GM12878 (cell line): ENCODE results near the gene BEST2. TPM values are rescaled to one million over a fixed set of nuclear protein-coding genes. Genes with fewer than 3 reads are reported as not detected.

Source experiments
- BCL11A ChIP-seq: IDR thresholded peaks from 2 replicates; pipeline ENCODE4 v1.6.1; 2011; ENCODE audit warnings: low read depth, low read length
- GATAD2B ChIP-seq: fragments of 450-650 bp; conservative IDR thresholded peaks from 2 replicates; pipeline ENCODE4 v1.6.1; 2017; ENCODE audit warnings: low read depth, mild to moderate bottlenecking, moderate library complexity
- HDAC2 ChIP-seq: fragments of 200-600 bp; sonication (generic); IDR thresholded peaks from 2 replicates; pipeline ENCODE4 v1.6.1; 2017
- JUNB ChIP-seq: IDR thresholded peaks from 2 replicates; pipeline ENCODE4 v1.6.1; 2016; ENCODE audit warnings: antibody characterized with exemption, mild to moderate bottlenecking
- LARP7 ChIP-seq: fragments of 450-650 bp; IDR thresholded peaks from 2 replicates; pipeline ENCODE4 v1.6.1; 2017; ENCODE audit warnings: mild to moderate bottlenecking
- MTA3 ChIP-seq: IDR thresholded peaks from 2 replicates; pipeline ENCODE4 v1.6.1; 2012; ENCODE audit warnings: low read length, inconsistent platforms, borderline replicate concordance
- NFYA ChIP-seq: IDR thresholded peaks from 2 replicates; pipeline ENCODE4 v1.6.1; 2011; ENCODE audit warnings: low read depth, mild to moderate bottlenecking, low read length, improper control_type of control experiment, borderline replicate concordance
- NFYB ChIP-seq: IDR thresholded peaks from 2 replicates; pipeline ENCODE4 v1.6.1; 2011; ENCODE audit warnings: low read depth, mild to moderate bottlenecking, low read length, improper control_type of control experiment, moderate library complexity; ENCODE audit not compliant: insufficient read depth
- PML ChIP-seq: IDR thresholded peaks from 2 replicates; pipeline ENCODE4 v1.6.1; 2012; ENCODE audit warnings: low read length, inconsistent platforms
- POLR2AphosphoS2 ChIP-seq: IDR thresholded peaks from 2 replicates; pipeline ENCODE4 v1.6.1; 2011; ENCODE audit warnings: low read depth, mild to moderate bottlenecking, low read length, improper control_type of control experiment, moderate library complexity
- POLR2AphosphoS5 ChIP-seq: IDR thresholded peaks from 2 replicates; pipeline ENCODE4 v1.6.1; 2011; ENCODE audit warnings: mild to moderate bottlenecking, low read length, inconsistent platforms
- POU2F2 ChIP-seq: IDR thresholded peaks from 3 replicates; pipeline ENCODE4 v1.6.1; 2011; ENCODE audit warnings: low read depth, mild to moderate bottlenecking, low read length, borderline replicate concordance
- RBBP5 ChIP-seq: fragments of 200-600 bp; sonication (generic); conservative IDR thresholded peaks from 2 replicates; pipeline ENCODE4 v1.6.1; 2016
- STAT1 ChIP-seq: fragments of 450-650 bp; conservative IDR thresholded peaks from 2 replicates; pipeline ENCODE4 v1.6.1; 2014; ENCODE audit warnings: antibody characterized with exemption, mild to moderate bottlenecking
- ZZZ3 ChIP-seq: IDR thresholded peaks from 2 replicates; pipeline ENCODE4 v1.6.1; 2011; ENCODE audit warnings: low read depth; ENCODE audit not compliant: control insufficient read depth, insufficient read length
- polyA plus RNA-seq, 11 experiments: library from polyadenylated mRNA; depleted of rRNA in 4 of 11; unstranded in 6 of 11; stranded (reverse) in 5 of 11; fragments of >200 nt; fragmentation: Nextera tagmentation in 4 of 11; fragmentation: Illumina TruSeq in 1 of 11; extraction: Ambion mirVana in 4 of 11; extraction: Trizol in 1 of 11; gene quantifications; 1 replicate in 1 of 11; 2 replicates in 10 of 11; pipeline versions ENCODE4 v1.2.1 to v1.2.3, GENCODE V29; 2011 to 2016; ENCODE audit warnings: inconsistent platforms in 2 of 11, missing spikeins in 2 of 11, low read depth in 1 of 11
- total RNA-seq, 4 experiments: library from RNA; depleted of rRNA in 3 of 4; stranded (reverse); fragments of >200 nt in 3 of 4; fragmentation: Illumina TruSeq in 1 of 4; extraction: Trizol in 1 of 4; gene quantifications; 2 replicates each; pipeline versions ENCODE4 v1.2.1 to v1.2.3, GENCODE V29; 2013 to 2021
- TF ChIP-seq, protein P1 (sequence below): fragments of 450-650 bp; IDR thresholded peaks from 2 replicates; pipeline ENCODE4 v1.6.1; 2014; ENCODE audit warnings: mild to moderate bottlenecking
- TF ChIP-seq, protein P2 (sequence below): IDR thresholded peaks from 2 replicates; pipeline ENCODE4 v1.6.1; 2012; ENCODE audit warnings: low read depth, low read length, improper control_type of control experiment
- TF ChIP-seq, protein P3 (sequence below): fragments of 450-650 bp; formaldehyde crosslinking; IDR thresholded peaks from 2 replicates; pipeline ENCODE4 v1.4.0; 2020; ENCODE audit warnings: mild to moderate bottlenecking, moderate library complexity
- TF ChIP-seq, protein P4 (sequence below), 3 experiments: IDR thresholded peaks in 2 of 3; conservative IDR thresholded peaks in 1 of 3; 2 replicates each; pipeline ENCODE4 v1.5.1; 2011; ENCODE audit warnings: low read depth in 3 of 3, low read length in 3 of 3, mild to moderate bottlenecking in 3 of 3, control low read depth in 2 of 3, moderate library complexity in 2 of 3, inconsistent platforms in 1 of 3, mixed read lengths in 1 of 3; ENCODE audit not compliant: control insufficient read depth in 2 of 3, insufficient read depth in 1 of 3; ENCODE audit errors: extremely low read depth in 1 of 3
- TF ChIP-seq, protein P5 (sequence below): IDR thresholded peaks from 2 replicates; pipeline ENCODE4 v1.6.1; 2011; ENCODE audit warnings: low read depth, mild to moderate bottlenecking, low read length, moderate library complexity, borderline replicate concordance; ENCODE audit errors: extremely low read depth
- TF ChIP-seq, protein P6 (sequence below): fragments of 450-650 bp; IDR thresholded peaks from 2 replicates; pipeline ENCODE4 v1.6.1; 2017; ENCODE audit warnings: borderline replicate concordance

BEST2 gene
- total and polyA plus RNA-seq, 10 of the 15 experiments (the other 5 are each of a cell fraction or from before 2014, with no cell fraction given) = not detected

DNA sequence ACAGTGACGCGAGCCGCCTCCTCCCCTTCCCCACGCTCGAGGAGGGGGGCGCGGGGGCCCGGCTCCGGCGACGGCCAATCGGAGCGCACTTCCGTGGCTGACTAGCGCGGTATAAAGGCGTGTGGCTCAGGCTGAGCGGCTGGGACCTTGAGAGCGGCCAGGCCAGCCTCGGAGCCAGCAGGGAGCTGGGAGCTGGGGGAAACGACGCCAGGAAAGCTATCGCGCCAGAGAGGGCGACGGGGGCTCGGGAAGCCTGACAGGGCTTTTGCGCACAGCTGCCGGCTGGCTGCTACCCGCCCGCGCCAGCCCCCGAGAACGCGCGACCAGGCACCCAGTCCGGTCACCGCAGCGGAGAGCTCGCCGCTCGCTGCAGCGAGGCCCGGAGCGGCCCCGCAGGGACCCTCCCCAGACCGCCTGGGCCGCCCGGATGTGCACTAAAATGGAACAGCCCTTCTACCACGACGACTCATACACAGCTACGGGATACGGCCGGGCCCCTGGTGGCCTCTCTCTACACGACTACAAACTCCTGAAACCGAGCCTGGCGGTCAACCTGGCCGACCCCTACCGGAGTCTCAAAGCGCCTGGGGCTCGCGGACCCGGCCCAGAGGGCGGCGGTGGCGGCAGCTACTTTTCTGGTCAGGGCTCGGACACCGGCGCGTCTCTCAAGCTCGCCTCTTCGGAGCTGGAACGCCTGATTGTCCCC, 39.9 kb downstream of the BEST2 start, which contains the start of gene JUNB (continued):
- TF ChIP-seq POLR2AphosphoS5 (peak; percentile 100), NFYB (peak; percentile 67; the same call in 1 of the 2 replicates), BCL11A (peak; percentile 40; the same call in 1 of the 2 replicates), POLR2AphosphoS2 (peak; percentile 100), LARP7 (peak; percentile 100), ZZZ3 (no peak), POU2F2 (peak; percentile 100), STAT1 (peak; percentile 74; the same call in 1 of the 2 replicates), GATAD2B (peak; percentile 75), HDAC2 (no peak), JUNB (no peak), NFYA (no peak), MTA3 (no peak), RBBP5 (no peak), PML (no peak)
- TF ChIP-seq, protein P1, sequence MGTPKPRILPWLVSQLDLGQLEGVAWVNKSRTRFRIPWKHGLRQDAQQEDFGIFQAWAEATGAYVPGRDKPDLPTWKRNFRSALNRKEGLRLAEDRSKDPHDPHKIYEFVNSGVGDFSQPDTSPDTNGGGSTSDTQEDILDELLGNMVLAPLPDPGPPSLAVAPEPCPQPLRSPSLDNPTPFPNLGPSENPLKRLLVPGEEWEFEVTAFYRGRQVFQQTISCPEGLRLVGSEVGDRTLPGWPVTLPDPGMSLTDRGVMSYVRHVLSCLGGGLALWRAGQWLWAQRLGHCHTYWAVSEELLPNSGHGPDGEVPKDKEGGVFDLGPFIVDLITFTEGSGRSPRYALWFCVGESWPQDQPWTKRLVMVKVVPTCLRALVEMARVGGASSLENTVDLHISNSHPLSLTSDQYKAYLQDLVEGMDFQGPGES = no peak
- TF ChIP-seq, protein P2, sequence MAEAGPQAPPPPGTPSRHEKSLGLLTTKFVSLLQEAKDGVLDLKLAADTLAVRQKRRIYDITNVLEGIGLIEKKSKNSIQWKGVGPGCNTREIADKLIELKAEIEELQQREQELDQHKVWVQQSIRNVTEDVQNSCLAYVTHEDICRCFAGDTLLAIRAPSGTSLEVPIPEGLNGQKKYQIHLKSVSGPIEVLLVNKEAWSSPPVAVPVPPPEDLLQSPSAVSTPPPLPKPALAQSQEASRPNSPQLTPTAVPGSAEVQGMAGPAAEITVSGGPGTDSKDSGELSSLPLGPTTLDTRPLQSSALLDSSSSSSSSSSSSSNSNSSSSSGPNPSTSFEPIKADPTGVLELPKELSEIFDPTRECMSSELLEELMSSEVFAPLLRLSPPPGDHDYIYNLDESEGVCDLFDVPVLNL = 0 out of 2 replicates have a peak, but pooled peaks have one; percentile 23
- TF ChIP-seq, protein P3, sequence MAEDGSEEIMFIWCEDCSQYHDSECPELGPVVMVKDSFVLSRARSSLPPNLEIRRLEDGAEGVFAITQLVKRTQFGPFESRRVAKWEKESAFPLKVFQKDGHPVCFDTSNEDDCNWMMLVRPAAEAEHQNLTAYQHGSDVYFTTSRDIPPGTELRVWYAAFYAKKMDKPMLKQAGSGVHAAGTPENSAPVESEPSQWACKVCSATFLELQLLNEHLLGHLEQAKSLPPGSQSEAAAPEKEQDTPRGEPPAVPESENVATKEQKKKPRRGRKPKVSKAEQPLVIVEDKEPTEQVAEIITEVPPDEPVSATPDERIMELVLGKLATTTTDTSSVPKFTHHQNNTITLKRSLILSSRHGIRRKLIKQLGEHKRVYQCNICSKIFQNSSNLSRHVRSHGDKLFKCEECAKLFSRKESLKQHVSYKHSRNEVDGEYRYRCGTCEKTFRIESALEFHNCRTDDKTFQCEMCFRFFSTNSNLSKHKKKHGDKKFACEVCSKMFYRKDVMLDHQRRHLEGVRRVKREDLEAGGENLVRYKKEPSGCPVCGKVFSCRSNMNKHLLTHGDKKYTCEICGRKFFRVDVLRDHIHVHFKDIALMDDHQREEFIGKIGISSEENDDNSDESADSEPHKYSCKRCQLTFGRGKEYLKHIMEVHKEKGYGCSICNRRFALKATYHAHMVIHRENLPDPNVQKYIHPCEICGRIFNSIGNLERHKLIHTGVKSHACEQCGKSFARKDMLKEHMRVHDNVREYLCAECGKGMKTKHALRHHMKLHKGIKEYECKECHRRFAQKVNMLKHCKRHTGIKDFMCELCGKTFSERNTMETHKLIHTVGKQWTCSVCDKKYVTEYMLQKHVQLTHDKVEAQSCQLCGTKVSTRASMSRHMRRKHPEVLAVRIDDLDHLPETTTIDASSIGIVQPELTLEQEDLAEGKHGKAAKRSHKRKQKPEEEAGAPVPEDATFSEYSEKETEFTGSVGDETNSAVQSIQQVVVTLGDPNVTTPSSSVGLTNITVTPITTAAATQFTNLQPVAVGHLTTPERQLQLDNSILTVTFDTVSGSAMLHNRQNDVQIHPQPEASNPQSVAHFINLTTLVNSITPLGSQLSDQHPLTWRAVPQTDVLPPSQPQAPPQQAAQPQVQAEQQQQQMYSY = peak; percentile 71
- TF ChIP-seq, protein P4, sequence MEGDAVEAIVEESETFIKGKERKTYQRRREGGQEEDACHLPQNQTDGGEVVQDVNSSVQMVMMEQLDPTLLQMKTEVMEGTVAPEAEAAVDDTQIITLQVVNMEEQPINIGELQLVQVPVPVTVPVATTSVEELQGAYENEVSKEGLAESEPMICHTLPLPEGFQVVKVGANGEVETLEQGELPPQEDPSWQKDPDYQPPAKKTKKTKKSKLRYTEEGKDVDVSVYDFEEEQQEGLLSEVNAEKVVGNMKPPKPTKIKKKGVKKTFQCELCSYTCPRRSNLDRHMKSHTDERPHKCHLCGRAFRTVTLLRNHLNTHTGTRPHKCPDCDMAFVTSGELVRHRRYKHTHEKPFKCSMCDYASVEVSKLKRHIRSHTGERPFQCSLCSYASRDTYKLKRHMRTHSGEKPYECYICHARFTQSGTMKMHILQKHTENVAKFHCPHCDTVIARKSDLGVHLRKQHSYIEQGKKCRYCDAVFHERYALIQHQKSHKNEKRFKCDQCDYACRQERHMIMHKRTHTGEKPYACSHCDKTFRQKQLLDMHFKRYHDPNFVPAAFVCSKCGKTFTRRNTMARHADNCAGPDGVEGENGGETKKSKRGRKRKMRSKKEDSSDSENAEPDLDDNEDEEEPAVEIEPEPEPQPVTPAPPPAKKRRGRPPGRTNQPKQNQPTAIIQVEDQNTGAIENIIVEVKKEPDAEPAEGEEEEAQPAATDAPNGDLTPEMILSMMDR (IDR thresholded peaks at IDR 0.05 in 2 of 3, conservative IDR thresholded peaks at IDR 0.05 in 1 of 3; ENCODE audit: control insufficient read depth in 2 of 3, extremely low read depth in 1 of 3, insufficient read depth in 1 of 3, low read depth in 3 of 3, low read length in 3 of 3) = 0 out of 6 replicates have a peak, but pooled peaks of 2 of the 3 experiments have one; percentile 1 to 3
- TF ChIP-seq, protein P5, sequence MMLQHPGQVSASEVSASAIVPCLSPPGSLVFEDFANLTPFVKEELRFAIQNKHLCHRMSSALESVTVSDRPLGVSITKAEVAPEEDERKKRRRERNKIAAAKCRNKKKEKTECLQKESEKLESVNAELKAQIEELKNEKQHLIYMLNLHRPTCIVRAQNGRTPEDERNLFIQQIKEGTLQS = no peak
- TF ChIP-seq, protein P6, sequence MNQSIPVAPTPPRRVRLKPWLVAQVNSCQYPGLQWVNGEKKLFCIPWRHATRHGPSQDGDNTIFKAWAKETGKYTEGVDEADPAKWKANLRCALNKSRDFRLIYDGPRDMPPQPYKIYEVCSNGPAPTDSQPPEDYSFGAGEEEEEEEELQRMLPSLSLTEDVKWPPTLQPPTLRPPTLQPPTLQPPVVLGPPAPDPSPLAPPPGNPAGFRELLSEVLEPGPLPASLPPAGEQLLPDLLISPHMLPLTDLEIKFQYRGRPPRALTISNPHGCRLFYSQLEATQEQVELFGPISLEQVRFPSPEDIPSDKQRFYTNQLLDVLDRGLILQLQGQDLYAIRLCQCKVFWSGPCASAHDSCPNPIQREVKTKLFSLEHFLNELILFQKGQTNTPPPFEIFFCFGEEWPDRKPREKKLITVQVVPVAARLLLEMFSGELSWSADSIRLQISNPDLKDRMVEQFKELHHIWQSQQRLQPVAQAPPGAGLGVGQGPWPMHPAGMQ = no peak
